HuH-7 (cell line): Measurements from ENCODE around the gene AJM1.

Experiments
- DNase-seq: peaks from one replicate; pipeline ENCODE4 v3.0.0; 2011; ENCODE audit warnings: low spot score

The AJM1 gene

DNA sequence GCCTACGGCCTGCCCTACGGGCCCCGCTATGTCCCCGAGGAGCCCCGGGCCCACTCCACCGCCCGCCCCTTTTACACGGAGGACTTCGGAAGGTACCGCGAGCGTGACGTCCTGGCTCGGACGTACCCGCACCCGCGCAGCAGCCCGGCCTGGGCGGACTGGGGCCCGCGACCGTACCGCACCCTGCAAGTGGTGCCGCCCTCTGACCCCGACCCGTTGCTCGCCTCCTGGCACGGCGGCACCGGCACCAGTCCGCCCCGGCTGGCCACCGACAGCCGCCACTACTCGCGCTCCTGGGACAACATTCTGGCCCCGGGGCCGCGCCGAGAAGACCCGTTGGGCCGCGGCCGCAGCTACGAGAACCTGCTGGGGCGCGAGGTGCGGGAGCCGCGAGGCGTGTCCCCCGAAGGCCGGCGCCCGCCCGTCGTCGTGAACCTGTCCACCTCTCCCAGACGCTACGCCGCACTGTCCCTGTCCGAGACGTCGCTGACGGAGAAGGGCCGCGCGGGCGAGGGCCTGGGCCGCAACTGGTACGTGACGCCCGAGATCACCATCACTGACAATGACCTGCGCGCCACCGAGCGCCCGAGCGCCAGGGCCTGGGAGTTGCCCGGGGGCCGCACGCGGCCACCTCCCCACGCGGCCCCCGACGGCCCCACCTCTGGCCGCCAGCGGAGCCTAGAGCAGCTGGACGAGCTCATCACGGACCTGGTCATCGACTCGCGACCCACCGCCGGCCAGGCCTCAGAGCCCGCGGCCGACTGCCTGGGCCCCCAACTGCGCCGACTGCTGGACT, 3.4 kb downstream of the AJM1 start:
- DNase-seq: no peak

GRCh38 chr9:136846376-136847087, 4.3 kb downstream of the AJM1 start:
- DNase-seq: no peak

GRCh38 chr9:136847088-136847825, 5.0 kb downstream of the AJM1 start:
- peak; percentile 82 for DNase-seq

- peak; percentile 82 for DNase-seq
Measured at GRCh38 chr9:136847826-136848392, 5.6 kb downstream of the AJM1 start.

- DNase-seq: peak; percentile 73
Measured at GRCh38 chr9:136848393-136849037, 6.2 kb downstream of the AJM1 start.

- DNase-seq: peak; percentile 100
Measured at GRCh38 chr9:136849038-136849959, 7.0 kb downstream of the AJM1 start, which contains the start of gene PHPT1. Gene PHPT1, plus strand, starts transcription at chr9:136849409. Its CDS starts 22 bp downstream, at chr9:136849431.

DNA sequence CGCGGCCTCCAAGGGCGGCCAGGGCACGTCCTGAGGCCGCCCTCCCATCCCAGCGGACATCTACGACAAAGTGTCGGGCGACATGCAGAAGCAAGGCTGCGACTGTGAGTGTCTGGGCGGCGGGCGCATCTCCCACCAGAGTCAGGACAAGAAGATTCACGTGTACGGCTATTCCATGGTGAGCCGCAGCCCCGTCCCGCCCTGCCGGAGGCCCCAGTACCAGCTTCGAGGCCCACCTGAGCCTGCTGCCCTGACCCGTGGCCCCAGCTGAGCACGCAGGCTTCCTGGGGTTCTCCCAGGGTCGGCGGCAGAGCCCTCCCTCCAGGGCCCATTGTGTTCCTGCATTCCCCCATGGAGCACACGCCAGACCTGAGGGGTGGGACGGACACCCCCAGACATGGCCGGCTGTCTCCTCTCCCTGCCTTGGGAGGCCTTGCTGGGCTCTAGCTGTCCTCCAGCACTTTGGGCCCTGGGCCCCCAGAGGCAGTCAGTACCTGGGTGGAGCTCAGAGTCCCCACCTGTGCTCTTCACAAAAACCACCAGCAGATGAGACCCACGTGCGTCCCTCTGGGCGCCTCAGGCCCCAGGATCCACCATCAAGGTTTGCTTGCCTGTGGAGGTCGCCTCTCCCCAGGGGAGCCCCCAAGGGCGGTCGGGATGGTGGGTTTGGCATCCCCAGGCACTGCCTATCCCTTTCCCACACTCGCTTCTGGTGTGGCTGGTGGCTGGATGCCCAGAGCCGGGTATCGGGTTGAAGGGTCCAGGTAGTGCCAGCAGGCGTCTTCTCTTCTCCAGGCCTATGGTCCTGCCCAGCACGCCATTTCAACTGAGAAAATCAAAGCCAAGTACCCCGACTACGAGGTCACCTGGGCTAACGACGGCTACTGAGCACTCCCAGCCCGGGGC, 7.9 kb downstream of the AJM1 start:
- DNase-seq: no peak

- DNase-seq: no peak
Measured at GRCh38 chr9:136850866-136851775, 8.8 kb downstream of the AJM1 start.

DNA sequence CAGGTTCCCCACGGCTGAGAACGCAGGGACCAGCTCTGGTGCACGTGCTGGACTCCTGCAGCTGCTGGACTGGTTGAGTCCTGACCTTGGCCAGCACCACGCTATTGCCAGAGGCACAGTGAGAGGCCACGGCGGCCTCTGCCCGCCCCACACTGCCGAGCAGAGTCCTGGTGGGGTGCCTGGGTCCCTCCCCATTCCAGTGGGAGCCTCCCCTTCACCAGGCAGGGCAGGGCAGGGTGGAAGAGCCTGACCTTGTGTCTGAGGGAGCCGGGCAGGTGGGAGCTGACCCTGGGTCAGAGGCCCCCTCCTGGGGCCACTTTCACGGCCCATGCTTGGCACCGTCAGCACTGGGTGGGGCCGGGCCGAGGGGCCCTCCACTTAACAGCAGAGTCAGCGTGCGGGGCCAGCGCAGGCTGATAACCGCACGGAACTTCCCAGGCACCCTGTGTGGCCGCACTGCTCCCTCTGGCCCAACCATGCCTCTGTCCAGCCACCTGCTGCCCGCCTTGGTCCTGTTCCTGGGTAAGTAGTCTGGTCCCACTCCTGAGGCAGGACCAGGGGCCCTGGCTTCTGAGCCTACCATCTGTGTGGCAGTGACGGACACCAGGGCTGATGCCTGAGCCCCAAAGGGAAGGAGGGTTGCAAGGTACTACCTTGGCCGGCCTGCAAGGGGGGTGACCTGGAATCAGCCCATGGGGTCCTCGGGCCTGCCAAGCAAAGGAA, 9.8 kb downstream of the AJM1 start, which contains the start of gene MAMDC4:
Gene MAMDC4, plus strand, starts transcription at position 406 of the 723 bp plus-strand sequence. Its CDS starts 71 bp downstream, at position 477.
- no peak for DNase-seq

- DNase-seq: no peak
Measured at GRCh38 chr9:136852664-136853595, 10.7 kb downstream of the AJM1 start.

GRCh38 chr9:136853596-136854112, 11.4 kb downstream of the AJM1 start:
- DNase-seq: no peak

DNA sequence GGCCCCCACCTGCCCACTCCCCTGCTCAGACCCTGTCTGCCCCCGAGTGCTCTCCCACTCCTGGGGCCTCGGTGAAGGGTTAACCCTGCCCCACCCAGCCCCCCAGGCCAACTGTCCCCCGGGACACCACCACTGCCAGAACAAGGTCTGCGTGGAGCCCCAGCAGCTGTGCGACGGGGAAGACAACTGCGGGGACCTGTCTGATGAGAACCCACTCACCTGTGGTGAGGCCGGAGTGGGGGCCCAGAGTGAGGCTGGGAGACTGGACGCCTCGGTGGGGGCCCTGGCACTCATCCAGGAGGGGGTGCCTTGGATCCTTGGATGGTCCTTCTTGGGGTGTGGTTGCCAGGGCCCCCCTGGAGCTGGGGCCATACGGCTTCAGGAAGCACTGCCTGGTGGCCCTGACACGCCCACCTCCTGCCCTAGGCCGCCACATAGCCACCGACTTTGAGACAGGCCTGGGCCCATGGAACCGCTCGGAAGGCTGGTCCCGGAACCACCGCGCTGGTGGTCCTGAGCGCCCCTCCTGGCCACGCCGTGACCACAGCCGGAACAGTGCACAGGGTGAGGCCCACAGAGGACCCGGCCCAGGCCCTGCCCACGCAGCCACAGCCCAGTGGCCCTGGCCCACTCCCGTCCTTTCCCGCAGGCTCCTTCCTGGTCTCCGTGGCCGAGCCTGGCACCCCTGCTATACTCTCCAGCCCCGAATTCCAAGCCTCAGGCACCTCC, 12.0 kb downstream of the AJM1 start:
- DNase-seq: no peak

DNA sequence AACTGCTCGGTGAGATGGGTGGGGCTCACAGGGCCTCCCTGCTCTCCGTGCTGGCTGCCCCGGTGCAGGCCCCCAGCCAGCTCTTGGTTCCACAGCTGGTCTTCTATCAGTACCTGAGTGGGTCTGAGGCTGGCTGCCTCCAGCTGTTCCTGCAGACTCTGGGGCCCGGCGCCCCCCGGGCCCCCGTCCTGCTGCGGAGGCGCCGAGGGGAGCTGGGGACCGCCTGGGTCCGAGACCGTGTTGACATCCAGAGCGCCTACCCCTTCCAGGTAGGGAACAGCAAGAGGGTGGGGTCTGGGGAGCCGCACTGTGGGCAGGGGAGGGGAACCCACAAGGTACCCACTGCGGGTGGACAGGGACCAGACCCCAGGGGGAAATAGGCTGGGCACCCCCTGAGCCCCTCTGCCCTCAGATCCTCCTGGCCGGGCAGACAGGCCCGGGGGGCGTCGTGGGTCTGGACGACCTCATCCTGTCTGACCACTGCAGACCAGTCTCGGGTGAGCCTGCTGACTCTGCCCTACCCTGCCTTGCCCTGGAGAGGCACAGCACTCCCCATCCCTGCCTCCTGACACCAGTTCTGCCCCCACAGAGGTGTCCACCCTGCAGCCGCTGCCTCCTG, 12.7 kb downstream of the AJM1 start:
- DNase-seq: no peak

GRCh38 chr9:136855461-136856078, 13.3 kb downstream of the AJM1 start:
- DNase-seq: no peak

DNA sequence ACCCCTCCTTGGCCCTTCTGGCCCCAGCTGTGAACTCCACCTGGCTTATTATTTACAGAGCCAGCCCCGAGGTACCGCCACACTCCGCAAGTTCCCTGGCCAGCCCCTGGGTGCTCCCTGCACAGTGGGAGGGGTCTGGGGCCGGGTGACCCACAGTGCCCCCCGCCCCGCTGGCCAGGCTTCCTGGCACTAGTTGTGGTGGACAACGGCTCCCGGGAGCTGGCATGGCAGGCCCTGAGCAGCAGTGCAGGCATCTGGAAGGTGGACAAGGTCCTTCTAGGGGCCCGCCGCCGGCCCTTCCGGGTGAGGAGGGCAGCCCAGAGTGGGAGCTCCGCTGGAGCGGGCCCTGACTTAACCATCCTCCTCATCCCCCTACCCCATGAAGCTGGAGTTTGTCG, 13.8 kb downstream of the AJM1 start:
- DNase-seq: no peak
